Kidney capillary endothelial cell (primary cell): Measurements from ENCODE around the gene CARM1.

Experiments
- DNase-seq: peaks from one replicate; pipeline ENCODE4 v3.0.0-alpha.2; 2018; ENCODE audit warnings: low spot score

CARM1 gene

GRCh38 chr19:10908380-10908960, 37.1 kb downstream of the CARM1 start:
- no peak for DNase-seq

DNA sequence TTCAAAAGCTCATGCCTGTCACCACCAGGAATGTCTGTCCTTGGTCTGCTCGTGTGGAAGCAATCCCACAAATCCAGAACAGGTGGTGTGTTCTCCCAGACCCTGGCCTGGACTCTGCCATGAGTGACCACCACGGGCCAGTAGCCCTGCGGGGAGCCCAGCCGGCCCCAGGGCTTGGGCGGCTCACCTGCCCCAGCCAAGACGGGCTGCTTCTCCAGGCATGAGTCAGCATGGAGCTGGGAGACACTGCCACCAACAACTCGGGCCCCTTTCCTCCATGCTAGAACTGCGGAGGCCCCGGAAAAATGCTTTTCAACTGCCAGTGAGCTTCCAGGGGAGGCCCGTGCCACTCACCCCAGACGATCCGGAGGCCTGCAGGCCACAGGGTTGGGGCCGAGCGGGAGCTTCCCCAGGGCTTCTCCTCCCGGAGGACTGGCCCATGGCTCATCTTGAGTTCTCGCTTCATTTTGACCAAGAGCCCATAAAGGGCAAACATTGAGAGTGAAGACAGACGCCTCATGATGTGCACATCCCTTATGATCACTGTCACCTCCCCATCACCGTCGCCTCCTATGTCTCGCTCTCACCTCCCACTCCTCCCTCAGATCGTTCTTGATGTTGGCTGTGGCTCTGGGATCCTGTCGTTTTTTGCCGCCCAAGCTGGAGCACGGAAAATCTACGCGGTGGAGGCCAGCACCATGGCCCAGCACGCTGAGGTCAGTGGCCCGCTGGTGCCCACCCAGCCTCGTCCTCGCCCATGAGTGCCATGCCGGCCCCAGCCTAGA, 40.4 kb downstream of the CARM1 start:
- DNase-seq = no peak

- DNase-seq = no peak
Observed at GRCh38 chr19:10912619-10913018, 41.3 kb downstream of the CARM1 start.

DNA sequence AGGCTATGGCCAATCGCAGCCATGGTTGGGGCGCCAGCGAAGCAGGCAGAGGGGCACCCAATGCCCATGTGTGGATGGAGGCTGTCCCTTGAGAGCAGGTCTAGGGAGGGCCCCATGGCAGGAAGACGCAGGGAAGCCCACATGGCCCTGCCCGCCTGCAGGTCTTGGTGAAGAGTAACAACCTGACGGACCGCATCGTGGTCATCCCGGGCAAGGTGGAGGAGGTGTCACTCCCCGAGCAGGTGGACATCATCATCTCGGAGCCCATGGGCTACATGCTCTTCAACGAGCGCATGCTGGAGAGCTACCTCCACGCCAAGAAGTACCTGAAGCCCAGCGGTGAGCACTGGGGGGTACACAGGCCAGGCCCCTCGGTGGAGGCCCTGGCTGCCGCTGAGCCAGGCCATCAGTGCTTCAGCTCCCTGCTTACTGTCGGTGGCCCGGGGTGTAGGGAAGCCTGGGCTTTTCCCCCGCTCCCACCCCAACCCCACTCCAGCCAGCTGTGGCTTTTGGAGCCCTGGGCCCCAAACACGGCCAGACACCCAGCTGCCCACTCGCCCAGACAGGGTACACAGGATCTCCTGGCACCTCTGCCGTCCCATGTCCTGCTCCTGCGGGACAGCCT, 42.5 kb downstream of the CARM1 start:
- no peak for DNase-seq

DNA sequence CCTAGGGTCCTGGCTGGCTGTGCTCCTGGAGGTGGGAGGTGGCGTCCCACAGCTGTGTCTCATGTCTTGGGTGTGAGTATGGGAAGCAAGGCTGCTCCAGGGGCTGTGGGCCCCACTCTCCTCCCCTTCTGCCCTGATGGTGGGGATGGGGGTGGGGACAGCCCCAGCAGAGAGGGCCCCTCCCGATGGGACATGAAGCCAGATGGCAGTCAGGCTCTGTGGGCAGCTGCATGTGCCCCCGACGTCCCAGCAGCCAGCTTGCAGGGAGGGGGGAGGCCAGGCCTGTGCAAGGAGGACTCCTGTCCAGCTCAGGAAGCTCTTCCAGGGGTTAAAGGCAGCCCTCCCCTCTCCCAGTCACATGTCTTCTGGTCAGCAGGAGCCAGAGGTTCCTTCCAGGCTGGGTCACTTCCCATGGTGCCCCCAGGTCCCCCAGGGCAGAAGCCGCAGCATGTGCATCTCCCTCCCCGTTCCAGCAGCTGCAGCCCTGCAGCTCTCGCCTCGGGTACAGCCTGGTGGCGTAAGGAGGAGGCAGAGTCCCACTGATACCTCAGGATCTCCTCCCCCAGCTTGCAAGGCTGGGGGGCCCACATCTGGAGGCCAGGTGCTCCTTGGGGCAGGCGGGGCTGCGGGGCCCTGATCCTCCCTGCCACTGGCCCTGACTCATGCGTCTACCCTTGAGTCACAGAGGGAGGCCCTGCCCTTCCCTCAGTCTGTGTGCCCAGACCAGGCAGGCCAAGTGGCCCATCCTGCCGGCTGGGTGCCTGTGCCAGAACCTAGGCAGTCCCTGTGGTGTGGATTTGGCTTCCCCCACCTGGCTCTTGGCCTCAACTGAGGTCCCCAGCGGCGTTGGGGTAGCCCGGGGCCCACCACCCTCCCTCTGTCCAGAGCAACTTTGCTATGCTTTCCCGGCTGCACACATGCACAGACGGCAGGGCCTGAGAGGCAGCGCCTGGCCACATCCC, 44.1 kb downstream of the CARM1 start:
- DNase-seq = peak; percentile 22

DNA sequence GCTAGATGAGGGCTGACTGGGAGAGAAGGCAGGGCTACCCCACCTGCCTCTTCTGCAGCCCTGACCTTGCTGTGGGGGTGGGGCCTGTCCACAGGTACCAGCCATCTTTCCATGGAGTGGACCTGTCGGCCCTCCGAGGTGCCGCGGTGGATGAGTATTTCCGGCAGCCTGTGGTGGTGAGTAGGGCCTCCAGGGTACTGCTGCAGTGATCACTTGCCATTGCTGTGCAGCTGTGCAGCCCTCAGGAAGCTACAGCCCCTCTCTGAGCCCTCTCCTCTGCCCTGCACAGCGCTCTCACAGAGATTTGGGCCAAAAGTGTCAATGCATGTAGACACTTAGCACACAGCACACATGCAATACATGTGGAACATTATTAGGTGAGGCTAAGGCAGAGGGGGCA, 45.2 kb downstream of the CARM1 start:
- no peak for DNase-seq

GRCh38 chr19:10918359-10918758, 47.0 kb downstream of the CARM1 start:
- no peak for DNase-seq

DNA sequence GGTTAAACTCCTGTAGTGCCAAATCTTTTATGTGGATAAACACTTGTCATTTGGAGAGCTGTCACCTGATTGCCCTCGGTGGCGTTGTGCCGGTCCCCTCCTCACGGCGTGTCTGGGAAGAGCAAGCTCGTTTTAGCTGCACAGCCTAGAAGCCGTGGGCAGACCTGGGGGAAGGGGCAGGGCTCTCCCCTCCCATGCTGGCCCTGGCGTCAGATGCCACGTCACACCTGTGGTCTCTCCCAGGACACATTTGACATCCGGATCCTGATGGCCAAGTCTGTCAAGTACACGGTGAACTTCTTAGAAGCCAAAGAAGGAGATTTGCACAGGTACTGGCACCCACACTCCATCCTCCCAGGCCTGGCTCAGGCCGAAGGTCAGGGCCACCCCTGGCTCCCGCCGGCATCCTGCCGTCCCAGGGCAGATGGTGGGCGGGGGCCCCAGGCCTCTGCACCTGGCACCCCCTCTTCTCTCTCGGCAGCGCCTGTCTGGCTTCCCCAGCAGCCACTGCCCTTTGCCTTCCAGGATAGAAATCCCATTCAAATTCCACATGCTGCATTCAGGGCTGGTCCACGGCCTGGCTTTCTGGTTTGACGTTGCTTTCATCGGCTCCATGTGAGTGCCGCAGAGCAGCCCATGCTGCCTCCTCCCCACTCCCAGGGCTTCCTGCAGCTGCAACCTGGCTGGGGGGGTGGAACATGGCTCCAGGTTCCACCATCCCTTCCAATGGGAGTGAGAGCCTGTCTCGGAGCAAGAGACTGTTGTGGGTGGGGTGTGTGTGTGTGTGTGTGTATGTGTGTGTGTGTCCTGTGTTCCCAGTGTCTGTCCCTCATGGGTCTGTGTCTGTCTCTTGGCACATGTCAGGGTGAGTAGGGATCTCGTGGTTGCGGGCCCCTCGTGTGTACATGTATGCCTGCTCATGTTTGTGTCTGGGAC, 48.3 kb downstream of the CARM1 start:
- no peak for DNase-seq

- DNase-seq = no peak
Observed at GRCh38 chr19:10920288-10920655, 48.9 kb downstream of the CARM1 start.

GRCh38 chr19:10920781-10921180, 49.4 kb downstream of the CARM1 start:
- DNase-seq = no peak

- DNase-seq = no peak
Observed at GRCh38 chr19:10921199-10921909, 50.0 kb downstream of the CARM1 start.

DNA sequence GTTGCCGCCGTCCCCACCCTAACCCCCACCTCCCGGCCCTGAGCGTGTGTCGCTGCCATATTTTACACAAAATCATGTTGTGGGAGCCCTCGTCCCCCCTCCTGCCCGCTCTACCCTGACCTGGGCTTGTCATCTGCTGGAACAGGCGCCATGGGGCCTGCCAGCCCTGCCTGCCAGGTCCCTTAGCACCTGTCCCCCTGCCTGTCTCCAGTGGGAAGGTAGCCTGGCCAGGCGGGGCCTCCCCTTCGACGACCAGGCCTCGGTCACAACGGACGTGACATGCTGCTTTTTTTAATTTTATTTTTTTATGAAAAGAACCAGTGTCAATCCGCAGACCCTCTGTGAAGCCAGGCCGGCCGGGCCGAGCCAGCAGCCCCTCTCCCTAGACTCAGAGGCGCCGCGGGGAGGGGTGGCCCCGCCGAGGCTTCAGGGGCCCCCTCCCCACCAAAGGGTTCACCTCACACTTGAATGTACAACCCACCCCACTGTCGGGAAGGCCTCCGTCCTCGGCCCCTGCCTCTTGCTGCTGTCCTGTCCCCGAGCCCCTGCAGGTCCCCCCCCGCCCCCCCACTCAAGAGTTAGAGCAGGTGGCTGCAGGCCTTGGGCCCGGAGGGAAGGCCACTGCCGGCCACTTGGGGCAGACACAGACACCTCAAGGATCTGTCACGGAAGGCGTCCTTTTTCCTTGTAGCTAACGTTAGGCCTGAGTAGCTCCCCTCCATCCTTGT, 50.7 kb downstream of the CARM1 start:
- no peak for DNase-seq

GRCh38 chr19:10922638-10923014, 51.3 kb downstream of the CARM1 start:
- DNase-seq = no peak

- no peak for DNase-seq
Observed at GRCh38 chr19:10923260-10924112, 52.1 kb downstream of the CARM1 start.

DNA sequence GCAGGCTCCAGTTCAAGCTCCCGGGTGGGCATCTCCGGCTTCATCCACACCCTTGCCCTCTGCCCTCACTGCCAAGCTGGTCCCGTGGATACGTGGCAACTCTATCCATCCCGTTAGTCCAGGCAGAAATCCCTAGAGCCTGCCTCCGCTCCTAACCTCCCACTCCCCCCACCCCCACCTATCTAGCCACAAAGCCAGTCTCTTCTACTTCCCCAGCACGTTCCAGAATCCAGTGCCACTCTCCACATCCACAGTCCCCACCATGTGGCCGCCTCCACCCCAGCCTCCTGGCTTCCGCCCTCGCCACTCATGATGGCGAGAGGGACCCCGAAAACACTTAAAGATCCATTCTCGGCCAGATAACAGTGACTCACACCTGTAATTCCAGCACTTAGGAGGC, 53.2 kb downstream of the CARM1 start:
- DNase-seq = no peak

- no peak for DNase-seq
Observed at GRCh38 chr19:10927730-10928562, 56.6 kb downstream of the CARM1 start.

- peak; percentile 97 for DNase-seq
Observed at GRCh38 chr19:10928563-10929401, 57.4 kb downstream of the CARM1 start, which contains the start of the genes TIMM29 and YIPF2. TIMM29 (plus strand) TSS chr19:10928811; CDS start chr19:10928823, 12 bp downstream. YIPF2 (minus strand) TSS chr19:10928639; CDS start chr19:10928410, 229 bp downstream.
